Neural progenitor cell (in vitro differentiated cells): Measurements from ENCODE around the gene GZMH. TPM values are rescaled to one million over a fixed set of nuclear protein-coding genes. Genes with fewer than 3 reads are reported as not detected.
"Not testable (repeated sequence)": the region's sequence is repeated elsewhere in the genome, so short reads cannot be mapped to it uniquely, and the experiment has no call there.

Source experiments
- DNase-seq: peaks from one replicate; pipeline ENCODE4 v3.0.0-alpha.2; 2016; ENCODE audit warnings: low spot score
- H2AFZ ChIP-seq: fragments of 200-600 bp; sonication (generic); replicated peaks from 2 replicates; pipeline ENCODE4 v1.6.1; 2016; ENCODE audit warnings: antibody characterized with exemption
- H3F3A ChIP-seq: fragments of 200-600 bp; sonication (generic); 2 replicates; pipeline ENCODE4 v1.6.1; 2016; ENCODE audit warnings: antibody characterized with exemption, low read depth
- H3K27ac ChIP-seq: fragments of 200-600 bp; sonication (generic); 2 replicates; pipeline ENCODE4 v1.5.1; 2016; ENCODE audit warnings: mild to moderate bottlenecking
- H3K27me3 ChIP-seq: fragments of 200-600 bp; sonication (generic); 2 replicates; pipeline ENCODE4 v1.6.1; 2016; ENCODE audit warnings: mild to moderate bottlenecking, moderate library complexity
- H3K36me3 ChIP-seq: fragments of 200-600 bp; sonication (generic); 2 replicates; pipeline ENCODE4 v1.5.1; 2016
- H3K4me1 ChIP-seq: fragments of 200-600 bp; sonication (generic); 2 replicates; pipeline ENCODE4 v1.6.1; 2016; ENCODE audit warnings: mixed run types
- H3K4me2 ChIP-seq: fragments of 200-600 bp; sonication (generic); 2 replicates; pipeline ENCODE4 v1.6.1; 2016
- H3K4me3 ChIP-seq: fragments of 200-600 bp; sonication (generic); 2 replicates; pipeline ENCODE4 v1.5.1; 2016
- H3K79me2 ChIP-seq: fragments of 200-600 bp; sonication (generic); 2 replicates; pipeline ENCODE4 v1.6.1; 2016; ENCODE audit warnings: low read depth
- H3K9ac ChIP-seq: fragments of 200-600 bp; sonication (generic); 2 replicates; pipeline ENCODE4 v1.6.1; 2016
- H3K9me3 ChIP-seq: fragments of 200-600 bp; sonication (generic); 2 replicates; pipeline ENCODE4 v1.5.1; 2016; ENCODE audit warnings: low read depth
- H4K20me1 ChIP-seq: fragments of 200-600 bp; sonication (generic); 2 replicates; pipeline ENCODE4 v1.6.1; 2016; ENCODE audit warnings: low read depth
- H3K27ac Mint-ChIP-seq: 3 replicates; pipeline ENCODE4 v1.8.0; 2021; ENCODE audit warnings: mixed read lengths
- H3K27me3 Mint-ChIP-seq: 2 replicates; pipeline ENCODE4 v1.8.0; 2022; ENCODE audit warnings: low read depth, mild to moderate bottlenecking, inconsistent platforms, moderate library complexity, mixed read lengths; ENCODE audit not compliant: insufficient read depth
- H3K36me3 Mint-ChIP-seq: 3 replicates; pipeline ENCODE4 v1.8.0; 2021; ENCODE audit warnings: mixed read lengths
- H3K4me1 Mint-ChIP-seq: 3 replicates; pipeline ENCODE4 v1.8.0; 2021; ENCODE audit warnings: mixed read lengths
- H3K4me3 Mint-ChIP-seq: 3 replicates; pipeline ENCODE4 v1.8.0; 2021; ENCODE audit warnings: mild to moderate bottlenecking, moderate library complexity, mixed read lengths
- H3K9me3 Mint-ChIP-seq: 3 replicates; pipeline ENCODE4 v1.8.0; 2020; ENCODE audit warnings: mixed read lengths
- EZH2 ChIP-seq: fragments of 200-600 bp; sonication (generic); IDR thresholded peaks from 2 replicates; pipeline ENCODE4 v1.6.1; 2017; ENCODE audit warnings: antibody characterized with exemption, mild to moderate bottlenecking, moderate library complexity
- EZH2phosphoT487 ChIP-seq: fragments of 200-600 bp; sonication (generic); IDR thresholded peaks from 2 replicates; pipeline ENCODE4 v1.6.1; 2017; ENCODE audit warnings: antibody characterized with exemption
- total RNA-seq: library from RNA; depleted of rRNA; stranded (reverse); fragments of >200 nt; gene quantifications from 2 replicates; pipeline ENCODE4 v1.2.3, GENCODE V29; 2015; ENCODE audit warnings: low replicate concordance
- TF ChIP-seq, protein P1 (sequence below): fragments of 200-600 bp; sonication (generic); IDR thresholded peaks from 2 replicates; pipeline ENCODE4 v1.5.1; 2017; ENCODE audit warnings: antibody characterized with exemption, mild to moderate bottlenecking

GZMH gene, protein sequence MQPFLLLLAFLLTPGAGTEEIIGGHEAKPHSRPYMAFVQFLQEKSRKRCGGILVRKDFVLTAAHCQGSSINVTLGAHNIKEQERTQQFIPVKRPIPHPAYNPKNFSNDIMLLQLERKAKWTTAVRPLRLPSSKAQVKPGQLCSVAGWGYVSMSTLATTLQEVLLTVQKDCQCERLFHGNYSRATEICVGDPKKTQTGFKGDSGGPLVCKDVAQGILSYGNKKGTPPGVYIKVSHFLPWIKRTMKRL
- not detected in 2 replicates for total RNA-seq

DNA sequence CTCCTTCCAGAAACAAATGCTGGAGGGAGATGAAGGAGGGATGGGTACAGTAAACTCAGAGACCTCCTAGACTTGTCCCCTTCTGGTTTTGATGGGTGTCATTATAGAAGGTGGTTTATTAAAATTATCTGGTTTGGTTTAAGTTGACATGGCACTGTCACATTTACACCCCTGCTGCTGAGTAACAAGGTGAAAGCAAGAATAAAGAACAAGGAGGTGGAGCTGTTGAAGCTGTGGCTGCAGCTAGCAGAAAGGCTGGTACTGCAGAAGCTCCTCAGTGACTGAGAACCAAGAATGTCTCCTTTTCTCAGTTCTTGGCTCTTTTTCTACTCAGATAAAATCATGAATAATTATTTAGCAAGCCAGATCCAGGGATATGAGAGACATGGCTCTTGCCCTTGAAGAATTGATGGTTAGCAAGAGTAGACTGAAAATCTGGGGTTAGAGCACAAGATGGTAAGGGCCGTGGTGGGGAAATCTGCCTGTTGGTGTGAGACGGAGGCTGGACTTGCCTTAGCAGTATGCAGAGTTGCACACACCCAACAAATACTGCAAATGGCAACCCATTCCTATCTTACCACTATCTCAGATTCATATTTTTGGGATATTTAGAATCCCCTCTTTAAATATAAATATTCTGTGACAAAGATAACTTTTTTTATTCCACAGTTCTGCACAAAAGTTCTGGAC, at the start of gene GZMH:
Gene GZMH, minus strand, starts transcription at position 31 of the 690 bp plus-strand sequence. CDS start 72 bp downstream, outside the sequence.
- H3K4me1 Mint-ChIP-seq, result peaks cover 6% of the 10 kb centered on the region
- no peak for DNase-seq
- TF ChIP-seq EZH2phosphoT487, result no peak
- TF ChIP-seq, protein P1, sequence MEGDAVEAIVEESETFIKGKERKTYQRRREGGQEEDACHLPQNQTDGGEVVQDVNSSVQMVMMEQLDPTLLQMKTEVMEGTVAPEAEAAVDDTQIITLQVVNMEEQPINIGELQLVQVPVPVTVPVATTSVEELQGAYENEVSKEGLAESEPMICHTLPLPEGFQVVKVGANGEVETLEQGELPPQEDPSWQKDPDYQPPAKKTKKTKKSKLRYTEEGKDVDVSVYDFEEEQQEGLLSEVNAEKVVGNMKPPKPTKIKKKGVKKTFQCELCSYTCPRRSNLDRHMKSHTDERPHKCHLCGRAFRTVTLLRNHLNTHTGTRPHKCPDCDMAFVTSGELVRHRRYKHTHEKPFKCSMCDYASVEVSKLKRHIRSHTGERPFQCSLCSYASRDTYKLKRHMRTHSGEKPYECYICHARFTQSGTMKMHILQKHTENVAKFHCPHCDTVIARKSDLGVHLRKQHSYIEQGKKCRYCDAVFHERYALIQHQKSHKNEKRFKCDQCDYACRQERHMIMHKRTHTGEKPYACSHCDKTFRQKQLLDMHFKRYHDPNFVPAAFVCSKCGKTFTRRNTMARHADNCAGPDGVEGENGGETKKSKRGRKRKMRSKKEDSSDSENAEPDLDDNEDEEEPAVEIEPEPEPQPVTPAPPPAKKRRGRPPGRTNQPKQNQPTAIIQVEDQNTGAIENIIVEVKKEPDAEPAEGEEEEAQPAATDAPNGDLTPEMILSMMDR, result no peak
- no peak for TF ChIP-seq EZH2
- no peaks in the 10 kb centered on the region for H3K9me3 Mint-ChIP-seq
- H2AFZ ChIP-seq, result no peak within 1 kb of the TSS
- no peak within 1 kb of the TSS for H3K27ac ChIP-seq
- H3K4me1 ChIP-seq, result no peaks in the 10 kb centered on the region
- H3K36me3 ChIP-seq, result no peaks in the 10 kb centered on the region
- no peak within 1 kb of the TSS for H3K27ac Mint-ChIP-seq
- H3K4me2 ChIP-seq, result no peak within 1 kb of the TSS
- no peaks in the 10 kb centered on the region for H3K27me3 ChIP-seq
- H3K4me3 Mint-ChIP-seq, result no peak within 1 kb of the TSS
- H3K79me2 ChIP-seq, result no peaks in the 10 kb centered on the region
- H3K27me3 Mint-ChIP-seq, result peaks cover 4% of the 10 kb centered on the region
- H4K20me1 ChIP-seq, result no peaks in the 10 kb centered on the region
- H3K4me3 ChIP-seq, result no peak within 1 kb of the TSS
- no peaks in the 10 kb centered on the region for H3K9me3 ChIP-seq
- no peaks in the 10 kb centered on the region for H3K36me3 Mint-ChIP-seq
- H3K9ac ChIP-seq, result no peak within 1 kb of the TSS
- no peaks in the 10 kb centered on the region for H3F3A ChIP-seq

DNA sequence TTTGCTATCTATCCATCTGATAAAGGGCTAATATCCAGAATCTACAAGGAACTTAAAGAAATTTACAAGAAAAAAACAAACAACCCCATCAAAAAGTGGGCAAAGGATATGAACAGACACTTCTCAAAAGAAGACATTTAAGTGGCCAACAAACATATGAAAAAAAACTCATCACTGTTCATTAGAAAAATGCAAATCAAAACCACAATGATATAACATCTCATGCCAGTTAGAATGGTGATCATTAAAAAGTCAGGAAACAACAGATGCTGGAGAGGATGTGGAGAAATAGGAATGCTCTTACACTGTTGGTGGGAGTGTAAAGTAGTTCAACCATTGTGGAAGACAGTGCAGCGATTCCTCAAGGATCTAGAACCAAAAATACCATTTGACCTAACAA, 38.9 kb upstream of the GZMH start:
- not testable (repeated sequence) for H3K36me3 Mint-ChIP-seq, H3K27ac Mint-ChIP-seq, H3F3A ChIP-seq

DNA sequence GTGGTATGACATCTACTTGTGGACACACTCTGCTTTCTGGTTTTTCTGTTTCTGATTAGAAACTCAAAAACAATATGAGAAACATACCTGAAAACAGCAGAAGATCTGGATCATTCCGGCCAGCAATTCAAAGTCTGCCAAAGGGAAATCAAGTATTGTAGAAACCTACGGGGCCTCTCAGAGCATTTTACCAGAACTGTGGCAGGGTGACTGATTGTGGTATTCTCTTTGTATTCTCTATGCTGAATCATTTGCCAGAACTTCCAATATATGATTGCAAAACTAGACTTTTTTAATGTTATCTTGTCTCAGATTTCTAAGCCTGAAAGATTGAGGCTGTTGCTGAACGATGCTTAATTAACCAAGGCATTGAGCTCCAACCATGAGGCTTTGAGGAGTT, 30.4 kb upstream of the GZMH start:
- Mint-ChIP-seq H3K27me3 (peaks cover 4% of the 10 kb centered on the region), H3K36me3 (no peaks in the 10 kb centered on the region), H3K27ac (no peak overlapping the region), H3K4me3 (no peak overlapping the region), H3K4me1 (no peaks in the 10 kb centered on the region), H3K9me3 (peaks cover 2% of the 10 kb centered on the region)
- no peak overlapping the region for H3K9ac ChIP-seq
- H3K4me1 ChIP-seq, result no peaks in the 10 kb centered on the region
- TF ChIP-seq EZH2phosphoT487, result no peak
- TF ChIP-seq EZH2, result no peak
- TF ChIP-seq, protein P1, result no peak
- H3K27ac ChIP-seq, result no peak overlapping the region
- no peaks in the 10 kb centered on the region for H3K36me3 ChIP-seq
- peaks cover 5% of the 10 kb centered on the region for H3K9me3 ChIP-seq
- no peaks in the 10 kb centered on the region for H4K20me1 ChIP-seq
- H3F3A ChIP-seq, result no peaks in the 10 kb centered on the region
- H2AFZ ChIP-seq, result no peak overlapping the region
- no peaks in the 10 kb centered on the region for H3K27me3 ChIP-seq
- H3K4me3 ChIP-seq, result no peak overlapping the region
- DNase-seq, result no peak
- H3K79me2 ChIP-seq, result no peaks in the 10 kb centered on the region
- no peak overlapping the region for H3K4me2 ChIP-seq

More for the DNA sequence above, 38.9 kb upstream of the GZMH start:
- not testable (repeated sequence) for H3K4me2 ChIP-seq, H3K4me1 Mint-ChIP-seq, H4K20me1 ChIP-seq, H2AFZ ChIP-seq, H3K27ac ChIP-seq, H3K4me3 Mint-ChIP-seq, H3K4me1 ChIP-seq, H3K4me3 ChIP-seq, H3K36me3 ChIP-seq, H3K79me2 ChIP-seq, H3K9me3 Mint-ChIP-seq, H3K9ac ChIP-seq, H3K27me3 Mint-ChIP-seq, DNase-seq, H3K27me3 ChIP-seq
- peaks cover 12% of the 10 kb centered on the region for H3K9me3 ChIP-seq

DNA sequence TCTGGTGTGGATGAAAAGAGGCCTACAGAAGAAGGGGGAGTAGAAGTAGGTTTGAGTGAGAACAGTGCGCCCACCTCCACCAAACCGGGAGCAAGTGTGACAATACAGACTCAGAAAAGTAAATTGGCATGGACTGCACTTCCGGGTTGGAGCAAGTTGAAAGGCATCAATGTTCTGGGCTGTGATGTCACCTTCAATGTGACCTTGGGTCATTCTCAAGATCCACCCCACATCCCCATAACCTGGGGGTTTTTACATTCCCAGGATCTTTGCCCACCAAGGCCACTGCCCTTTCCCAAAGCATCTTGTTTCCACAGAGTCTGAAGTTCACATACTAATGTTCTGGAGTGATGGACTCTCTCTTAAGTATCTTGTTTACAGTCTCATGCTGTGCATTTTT, 29.8 kb upstream of the GZMH start:
- no peaks in the 10 kb centered on the region for H3K4me1 ChIP-seq
- H3K27ac Mint-ChIP-seq, result no peak overlapping the region
- no peak for DNase-seq
- H2AFZ ChIP-seq, result no peak overlapping the region
- peaks cover 5% of the 10 kb centered on the region for H3K9me3 ChIP-seq
- peaks cover 2% of the 10 kb centered on the region for H3K9me3 Mint-ChIP-seq
- no peak overlapping the region for H3K4me3 Mint-ChIP-seq
- H3K4me2 ChIP-seq, result no peak overlapping the region
- H3F3A ChIP-seq, result no peaks in the 10 kb centered on the region
- H3K27ac ChIP-seq, result no peak overlapping the region
- no peaks in the 10 kb centered on the region for H3K79me2 ChIP-seq
- no peak overlapping the region for H3K4me3 ChIP-seq
- H3K36me3 ChIP-seq, result no peaks in the 10 kb centered on the region
- no peaks in the 10 kb centered on the region for H3K4me1 Mint-ChIP-seq
- H4K20me1 ChIP-seq, result no peaks in the 10 kb centered on the region
- H3K36me3 Mint-ChIP-seq, result no peaks in the 10 kb centered on the region
- no peak for TF ChIP-seq EZH2phosphoT487
- TF ChIP-seq EZH2, result no peak
- TF ChIP-seq, protein P1, result no peak
- no peak overlapping the region for H3K9ac ChIP-seq
- H3K27me3 Mint-ChIP-seq, result peaks cover 4% of the 10 kb centered on the region
- no peaks in the 10 kb centered on the region for H3K27me3 ChIP-seq
